Smooth muscle cell (in vitro differentiated cells): ENCODE data around the gene SEZ6L. TPM values are rescaled to one million over a fixed set of nuclear protein-coding genes. Genes with fewer than 3 reads are reported as not detected.

Source experiments
- DNase-seq: peaks from one replicate; lab custom pipeline; 2025; ENCODE audit not compliant: unreplicated experiment; lab: John Stamatoyannopoulos, UW
- H2AFZ ChIP-seq: fragments of 200-600 bp; sonication (generic); 2 replicates; pipeline ENCODE4 v1.6.0; 2016; ENCODE audit warnings: antibody characterized with exemption, low read depth, mild to moderate bottlenecking
- H3F3A ChIP-seq: fragments of 200-600 bp; sonication (generic); 2 replicates; pipeline ENCODE4 v1.6.0; 2017; ENCODE audit warnings: antibody characterized with exemption, low read depth
- H3K27ac ChIP-seq: fragments of 200-600 bp; sonication (generic); 2 replicates; pipeline ENCODE4 v1.5.1; 2016; ENCODE audit warnings: low read depth, mild to moderate bottlenecking
- H3K27me3 ChIP-seq: fragments of 200-600 bp; sonication (generic); 2 replicates; pipeline ENCODE4 v1.6.1; 2016; ENCODE audit warnings: low read depth, mild to moderate bottlenecking
- H3K36me3 ChIP-seq: fragments of 200-600 bp; sonication (generic); 2 replicates; pipeline ENCODE4 v1.5.1; 2016; ENCODE audit warnings: low read depth
- H3K4me1 ChIP-seq: fragments of 200-600 bp; sonication (generic); 2 replicates; pipeline ENCODE4 v1.5.1; 2016; ENCODE audit warnings: low read depth
- H3K4me2 ChIP-seq: fragments of 200-600 bp; sonication (generic); 2 replicates; pipeline ENCODE4 v1.6.0; 2016; ENCODE audit warnings: mild to moderate bottlenecking
- H3K4me3 ChIP-seq: fragments of 200-600 bp; sonication (generic); 2 replicates; pipeline ENCODE4 v1.5.1; 2016; ENCODE audit warnings: mild to moderate bottlenecking
- H3K79me2 ChIP-seq: fragments of 200-600 bp; sonication (generic); 2 replicates; pipeline ENCODE4 v1.6.0; 2016; ENCODE audit warnings: low read depth, mild to moderate bottlenecking
- H3K9ac ChIP-seq: fragments of 200-600 bp; sonication (generic); 2 replicates; pipeline ENCODE4 v1.6.0; 2016; ENCODE audit warnings: low read depth
- H3K9me3 ChIP-seq: fragments of 200-600 bp; sonication (generic); replicated peaks from 2 replicates; pipeline ENCODE4 v1.5.1; 2016; ENCODE audit warnings: low read depth
- H4K20me1 ChIP-seq: fragments of 200-600 bp; sonication (generic); 2 replicates; pipeline ENCODE4 v1.6.0; 2016; ENCODE audit warnings: low read depth
- CTCF ChIP-seq: fragments of 200-600 bp; sonication (generic); IDR thresholded peaks from 2 replicates; pipeline ENCODE4 v1.5.1; 2017; ENCODE audit warnings: borderline replicate concordance, mild to moderate bottlenecking, antibody characterized with exemption; ENCODE audit not compliant: insufficient read depth, poor library complexity, severe bottlenecking
- WGBS: methylation state at CpG from one replicate; pipeline ENCODE4 v1.1.7; 2016; ENCODE audit warnings: low lambda C conversion rate; 5-methylcytosine and 5-hydroxymethylcytosine counted together
- polyA plus RNA-seq: library from polyadenylated mRNA; unstranded; fragments of >200 nt; fragmentation: Nextera tagmentation; extraction: Ambion mirVana; gene quantifications from 2 replicates; pipeline ENCODE4 v1.2.1, GENCODE V29; 2016
- total RNA-seq: library from RNA; depleted of rRNA; stranded (reverse); fragments of >200 nt; gene quantifications from 2 replicates; pipeline ENCODE4 v1.2.3, GENCODE V29; 2014

Gene SEZ6L
- total and polyA plus RNA-seq, 2 experiments from 2014 or later, result 2.1 TPM

GRCh38 chr22:26159886-26160285 is 9.4 kb upstream of the SEZ6L start:
- H3K36me3 ChIP-seq, result no peaks in the 10 kb centered on the region
- no peak overlapping the region for H3K4me2 ChIP-seq
- H3F3A ChIP-seq, result no peaks in the 10 kb centered on the region
- no peak overlapping the region for H3K9ac ChIP-seq
- DNase-seq, result no peak
- no peaks in the 10 kb centered on the region for H3K79me2 ChIP-seq
- H2AFZ ChIP-seq, result no peak overlapping the region
- H3K27ac ChIP-seq, result no peak overlapping the region
- no peak overlapping the region for H3K4me3 ChIP-seq
- no peak for TF ChIP-seq CTCF
- H4K20me1 ChIP-seq, result no peaks in the 10 kb centered on the region
- no peaks in the 10 kb centered on the region for H3K4me1 ChIP-seq
- H3K27me3 ChIP-seq, result peaks cover 46% of the 10 kb centered on the region
- no peaks in the 10 kb centered on the region for H3K9me3 ChIP-seq

- Histone ChIP-seq H3K4me1 (no peaks in the 10 kb centered on the region), H3K9ac (no peak overlapping the region), H2AFZ (no peak overlapping the region), H3F3A (no peaks in the 10 kb centered on the region), H4K20me1 (no peaks in the 10 kb centered on the region), H3K4me2 (no peak overlapping the region), H3K36me3 (no peaks in the 10 kb centered on the region), H3K27me3 (peaks cover 63% of the 10 kb centered on the region), H3K27ac (no peak overlapping the region), H3K79me2 (no peaks in the 10 kb centered on the region), H3K9me3 (no peaks in the 10 kb centered on the region), H3K4me3 (no peak overlapping the region)
- WGBS, result 76% methylated on average over 7 of the region's 7 CpGs
- no peak for TF ChIP-seq CTCF
- DNase-seq, result no peak
Observed at GRCh38 chr22:26161746-26162145, 7.5 kb upstream of the SEZ6L start.

GRCh38 chr22:26162926-26163325 is 6.3 kb upstream of the SEZ6L start:
- no peaks in the 10 kb centered on the region for H3F3A ChIP-seq
- no peaks in the 10 kb centered on the region for H3K79me2 ChIP-seq
- H3K9me3 ChIP-seq, result no peaks in the 10 kb centered on the region
- no peak overlapping the region for H3K4me3 ChIP-seq
- no peaks in the 10 kb centered on the region for H3K4me1 ChIP-seq
- TF ChIP-seq CTCF, result no peak
- no peak overlapping the region for H2AFZ ChIP-seq
- no peak overlapping the region for H3K27ac ChIP-seq
- no peaks in the 10 kb centered on the region for H4K20me1 ChIP-seq
- H3K9ac ChIP-seq, result no peak overlapping the region
- no peak overlapping the region for H3K4me2 ChIP-seq
- peaks cover 66% of the 10 kb centered on the region for H3K27me3 ChIP-seq
- H3K36me3 ChIP-seq, result no peaks in the 10 kb centered on the region
- WGBS, result 92% methylated on average over 4 of the region's 4 CpGs
- no peak for DNase-seq

GRCh38 chr22:26164174-26164573 is 5.1 kb upstream of the SEZ6L start:
- no peak overlapping the region for H2AFZ ChIP-seq
- H3K79me2 ChIP-seq, result no peaks in the 10 kb centered on the region
- no peaks in the 10 kb centered on the region for H3K36me3 ChIP-seq
- no peak overlapping the region for H3K27ac ChIP-seq
- H3F3A ChIP-seq, result no peaks in the 10 kb centered on the region
- WGBS, result 77% methylated on average over 8 of the region's 8 CpGs
- no peaks in the 10 kb centered on the region for H3K4me1 ChIP-seq
- H3K4me3 ChIP-seq, result no peak overlapping the region
- DNase-seq, result no peak
- H4K20me1 ChIP-seq, result no peaks in the 10 kb centered on the region
- H3K4me2 ChIP-seq, result no peak overlapping the region
- no peaks in the 10 kb centered on the region for H3K9me3 ChIP-seq
- no peak overlapping the region for H3K9ac ChIP-seq
- peaks cover 74% of the 10 kb centered on the region for H3K27me3 ChIP-seq
- no peak for TF ChIP-seq CTCF
